KMS-11 (cell line): ENCODE measurements around the gene RDH12.

Experiments
- H2AFZ ChIP-seq: fragments of 200-600 bp; sonication (generic); 2 replicates; pipeline ENCODE4 v1.6.1; 2016; ENCODE audit warnings: antibody characterized with exemption, mixed run types, low read depth
- H3K27ac ChIP-seq: fragments of 200-600 bp; sonication (generic); 2 replicates; pipeline ENCODE4 v1.6.1; 2016; ENCODE audit warnings: mild to moderate bottlenecking, mixed run types
- H3K27me3 ChIP-seq: fragments of 200-600 bp; sonication (generic); 2 replicates; pipeline ENCODE4 v1.6.1; 2017; ENCODE audit warnings: mild to moderate bottlenecking, low read depth, mixed run types, moderate library complexity; ENCODE audit not compliant: insufficient read depth
- H3K36me3 ChIP-seq: fragments of 200-600 bp; sonication (generic); 2 replicates; pipeline ENCODE4 v1.6.1; 2017; ENCODE audit warnings: mild to moderate bottlenecking, mixed run types; ENCODE audit not compliant: insufficient read depth
- H3K4me1 ChIP-seq: fragments of 200-600 bp; sonication (generic); 2 replicates; pipeline ENCODE4 v1.6.1; 2016; ENCODE audit warnings: mild to moderate bottlenecking, low read depth, mixed run types; ENCODE audit not compliant: poor library complexity, severe bottlenecking
- H3K4me2 ChIP-seq: fragments of 200-600 bp; sonication (generic); 2 replicates; pipeline ENCODE4 v1.7.0; 2016; ENCODE audit warnings: mild to moderate bottlenecking, mixed run types
- H3K4me3 ChIP-seq: fragments of 200-600 bp; sonication (generic); IDR thresholded peaks from 2 replicates; pipeline ENCODE4 v1.6.1; 2017; ENCODE audit warnings: low read depth, low read length, mixed read lengths; ENCODE audit not compliant: insufficient read depth
- H3K79me2 ChIP-seq: fragments of 200-600 bp; sonication (generic); 2 replicates; pipeline ENCODE4 v1.6.1; 2016; ENCODE audit warnings: low read depth, mixed run types; ENCODE audit not compliant: insufficient read depth
- H3K9ac ChIP-seq: fragments of 200-600 bp; sonication (generic); 2 replicates; pipeline ENCODE4 v1.6.1; 2016; ENCODE audit warnings: mild to moderate bottlenecking, mixed run types
- H4K20me1 ChIP-seq: fragments of 200-600 bp; sonication (generic); 2 replicates; pipeline ENCODE4 v1.6.1; 2016; ENCODE audit warnings: mild to moderate bottlenecking, mixed run types; ENCODE audit not compliant: insufficient read depth
- TF ChIP-seq, protein P1 (sequence below): fragments of 200-600 bp; sonication (generic); conservative IDR thresholded peaks from 2 replicates; pipeline ENCODE4 v1.6.1; 2017; ENCODE audit warnings: low read depth, mild to moderate bottlenecking, antibody characterized with exemption, low read length, moderate library complexity, mixed read lengths

RDH12 gene

DNA sequence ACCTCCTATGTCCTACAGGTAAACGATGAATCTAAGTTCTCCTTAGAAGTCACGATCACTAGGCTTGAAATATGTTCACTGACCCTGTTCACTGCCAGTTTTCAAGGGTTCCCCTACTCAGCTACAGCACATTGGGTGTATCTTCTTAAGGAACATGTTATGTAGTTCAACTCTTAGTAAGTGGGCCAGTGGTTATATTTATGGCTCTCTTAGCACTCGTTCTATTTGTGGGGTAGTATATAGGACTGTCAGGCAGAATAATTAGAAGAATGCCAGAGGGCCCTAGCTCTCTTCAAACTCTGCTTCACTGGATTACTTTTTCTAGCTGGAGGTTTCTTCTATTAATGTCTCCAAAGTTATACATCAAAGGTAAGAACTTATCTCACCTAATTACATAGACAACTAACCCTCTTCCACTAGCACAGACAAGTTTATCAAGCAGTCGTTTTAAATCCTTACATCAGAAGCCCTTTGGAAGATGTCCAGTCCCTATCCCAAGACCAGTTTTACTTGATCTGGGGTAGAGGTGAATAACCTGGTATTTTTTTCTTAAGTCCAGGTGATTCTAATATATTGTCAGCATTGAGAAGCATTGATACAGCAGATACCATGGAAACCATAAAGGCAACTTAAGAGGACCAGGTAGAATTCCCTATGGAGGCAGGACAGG is 75.1 kb downstream of the RDH12 start:
- no peak overlapping the region for H2AFZ ChIP-seq
- H3K27me3 ChIP-seq: no peaks in the 10 kb centered on the region
- TF ChIP-seq, protein P1, sequence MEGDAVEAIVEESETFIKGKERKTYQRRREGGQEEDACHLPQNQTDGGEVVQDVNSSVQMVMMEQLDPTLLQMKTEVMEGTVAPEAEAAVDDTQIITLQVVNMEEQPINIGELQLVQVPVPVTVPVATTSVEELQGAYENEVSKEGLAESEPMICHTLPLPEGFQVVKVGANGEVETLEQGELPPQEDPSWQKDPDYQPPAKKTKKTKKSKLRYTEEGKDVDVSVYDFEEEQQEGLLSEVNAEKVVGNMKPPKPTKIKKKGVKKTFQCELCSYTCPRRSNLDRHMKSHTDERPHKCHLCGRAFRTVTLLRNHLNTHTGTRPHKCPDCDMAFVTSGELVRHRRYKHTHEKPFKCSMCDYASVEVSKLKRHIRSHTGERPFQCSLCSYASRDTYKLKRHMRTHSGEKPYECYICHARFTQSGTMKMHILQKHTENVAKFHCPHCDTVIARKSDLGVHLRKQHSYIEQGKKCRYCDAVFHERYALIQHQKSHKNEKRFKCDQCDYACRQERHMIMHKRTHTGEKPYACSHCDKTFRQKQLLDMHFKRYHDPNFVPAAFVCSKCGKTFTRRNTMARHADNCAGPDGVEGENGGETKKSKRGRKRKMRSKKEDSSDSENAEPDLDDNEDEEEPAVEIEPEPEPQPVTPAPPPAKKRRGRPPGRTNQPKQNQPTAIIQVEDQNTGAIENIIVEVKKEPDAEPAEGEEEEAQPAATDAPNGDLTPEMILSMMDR: no peak
- no peak overlapping the region for H3K9ac ChIP-seq
- H3K27ac ChIP-seq: no peak overlapping the region
- H3K36me3 ChIP-seq: no peaks in the 10 kb centered on the region
- no peaks in the 10 kb centered on the region for H4K20me1 ChIP-seq
- H3K4me2 ChIP-seq: no peak overlapping the region
- H3K4me3 ChIP-seq: no peak overlapping the region
- H3K79me2 ChIP-seq: no peaks in the 10 kb centered on the region
- H3K4me1 ChIP-seq: no peaks in the 10 kb centered on the region

DNA sequence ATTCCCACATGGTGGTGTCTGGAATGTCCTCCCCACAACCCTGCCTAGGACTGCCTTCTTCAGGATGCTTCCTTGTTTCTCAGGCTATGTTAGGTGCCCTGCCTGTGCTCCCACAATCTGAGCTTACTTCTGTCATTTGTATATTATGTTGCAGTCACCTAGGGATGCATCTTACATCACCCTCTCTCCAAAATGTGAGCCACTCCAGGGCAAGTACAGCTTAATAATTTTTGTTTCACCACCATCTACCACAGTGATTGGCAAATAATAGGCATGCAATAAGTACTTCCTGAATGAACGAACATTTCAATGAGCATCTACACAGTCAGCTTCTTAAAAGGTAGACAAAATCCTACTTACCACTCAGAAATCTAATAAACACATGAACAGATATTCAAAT is 77.1 kb downstream of the RDH12 start:
- Histone ChIP-seq H3K27ac (no peak overlapping the region), H4K20me1 (no peaks in the 10 kb centered on the region), H3K9ac (no peak overlapping the region), H2AFZ (no peak overlapping the region), H3K4me2 (no peak overlapping the region), H3K4me1 (no peaks in the 10 kb centered on the region), H3K27me3 (no peaks in the 10 kb centered on the region), H3K79me2 (no peaks in the 10 kb centered on the region), H3K4me3 (no peak overlapping the region), H3K36me3 (no peaks in the 10 kb centered on the region)
- TF ChIP-seq, protein P1: no peak

DNA sequence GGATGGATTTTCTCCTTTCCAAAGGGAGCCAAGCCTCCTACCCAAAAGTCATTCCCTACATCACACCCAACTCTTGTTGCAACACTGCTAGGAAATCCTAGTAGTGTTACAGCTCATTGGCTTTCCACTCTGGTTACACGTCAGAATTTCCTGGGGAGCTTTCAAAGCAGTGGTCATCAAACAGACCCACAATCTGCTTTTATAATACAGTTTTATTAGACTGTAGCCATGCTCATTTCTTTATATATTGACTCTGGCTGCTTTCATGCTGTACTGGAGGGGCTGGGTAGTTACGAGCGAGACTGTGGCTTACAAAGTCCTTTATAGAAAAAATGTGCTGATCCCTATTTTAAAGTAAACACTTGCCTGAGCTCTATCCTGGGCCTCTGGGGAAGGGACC is 80.4 kb downstream of the RDH12 start:
- TF ChIP-seq, protein P1: no peak
- Histone ChIP-seq H4K20me1 (no peaks in the 10 kb centered on the region), H3K4me1 (no peaks in the 10 kb centered on the region), H3K27me3 (no peaks in the 10 kb centered on the region), H3K27ac (no peak overlapping the region), H3K9ac (no peak overlapping the region), H3K36me3 (no peaks in the 10 kb centered on the region), H3K4me2 (no peak overlapping the region), H3K79me2 (no peaks in the 10 kb centered on the region), H3K4me3 (no peak overlapping the region), H2AFZ (no peak overlapping the region)
